Measurements from ENCODE around the gene HERC3. TPM values are rescaled to one million over a fixed set of nuclear protein-coding genes. Genes with fewer than 3 reads are reported as not detected.

Gene HERC3
- total and polyA plus RNA-seq, 4 donors: 6.2 to 48.0 (median 24.9) TPM

DNA sequence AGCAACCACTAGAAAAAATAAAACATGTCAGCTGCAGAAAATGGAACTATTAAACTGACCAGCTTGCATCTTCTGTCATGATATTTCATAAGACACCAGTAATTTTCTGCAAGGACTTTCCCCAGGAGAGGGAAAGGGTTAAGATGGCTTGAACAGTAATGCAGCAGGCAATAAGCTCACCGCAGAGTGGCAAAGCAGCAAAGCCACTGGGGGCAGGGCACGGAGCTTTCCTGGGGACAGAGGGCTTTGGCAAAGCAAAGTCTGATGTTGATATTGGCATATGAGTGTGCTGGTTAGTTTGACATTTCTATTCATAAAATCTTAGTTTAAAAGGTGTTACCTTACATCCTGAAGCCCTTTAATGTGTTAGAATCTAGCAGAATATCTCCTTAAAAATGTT is 160.5 kb downstream of the HERC3 start:
- H3K9ac ChIP-seq (ENCODE audit: insufficient read depth in 1 of 2, low read length in 2 of 2): no peak overlapping the region
- TF ChIP-seq, protein P1, sequence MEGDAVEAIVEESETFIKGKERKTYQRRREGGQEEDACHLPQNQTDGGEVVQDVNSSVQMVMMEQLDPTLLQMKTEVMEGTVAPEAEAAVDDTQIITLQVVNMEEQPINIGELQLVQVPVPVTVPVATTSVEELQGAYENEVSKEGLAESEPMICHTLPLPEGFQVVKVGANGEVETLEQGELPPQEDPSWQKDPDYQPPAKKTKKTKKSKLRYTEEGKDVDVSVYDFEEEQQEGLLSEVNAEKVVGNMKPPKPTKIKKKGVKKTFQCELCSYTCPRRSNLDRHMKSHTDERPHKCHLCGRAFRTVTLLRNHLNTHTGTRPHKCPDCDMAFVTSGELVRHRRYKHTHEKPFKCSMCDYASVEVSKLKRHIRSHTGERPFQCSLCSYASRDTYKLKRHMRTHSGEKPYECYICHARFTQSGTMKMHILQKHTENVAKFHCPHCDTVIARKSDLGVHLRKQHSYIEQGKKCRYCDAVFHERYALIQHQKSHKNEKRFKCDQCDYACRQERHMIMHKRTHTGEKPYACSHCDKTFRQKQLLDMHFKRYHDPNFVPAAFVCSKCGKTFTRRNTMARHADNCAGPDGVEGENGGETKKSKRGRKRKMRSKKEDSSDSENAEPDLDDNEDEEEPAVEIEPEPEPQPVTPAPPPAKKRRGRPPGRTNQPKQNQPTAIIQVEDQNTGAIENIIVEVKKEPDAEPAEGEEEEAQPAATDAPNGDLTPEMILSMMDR (IDR thresholded peaks at IDR 0.05; ENCODE audit: control extremely low read depth, extremely low read depth): no peak
- peaks cover 18 to 33% (median 29%) of the 10 kb centered on the region in 4 donors for H3K36me3 ChIP-seq (ENCODE audit: control insufficient read depth in 4 of 4, insufficient read depth in 4 of 4, low read length in 4 of 4)
- no peaks in the 10 kb centered on the region for H3K27me3 ChIP-seq (ENCODE audit: control insufficient read depth in 3 of 3, insufficient read depth in 3 of 3, low read length in 2 of 3)
- H3K27ac ChIP-seq (ENCODE audit: low read depth in 1 of 2, low read length in 1 of 2): no peak overlapping the region
- no peak overlapping the region for H3K4me3 ChIP-seq
- DNase-seq: no peak
- WGBS, 2 donors: 72 to 75% methylated on average over 2 of the region's 2 CpGs
- no peak for ATAC-seq (ENCODE audit: insufficient read depth, low FRiP score)
- no peaks in the 10 kb centered on the region for H3K9me3 ChIP-seq (ENCODE audit: control insufficient read depth in 4 of 4, insufficient read depth in 3 of 4, low read length in 3 of 4)
- H3K4me1 ChIP-seq (ENCODE audit: control insufficient read depth in 5 of 5, insufficient read depth in 5 of 5, low read length in 5 of 5): peaks cover 0 to 8% (median 1%) of the 10 kb centered on the region in 5 donors

DNA sequence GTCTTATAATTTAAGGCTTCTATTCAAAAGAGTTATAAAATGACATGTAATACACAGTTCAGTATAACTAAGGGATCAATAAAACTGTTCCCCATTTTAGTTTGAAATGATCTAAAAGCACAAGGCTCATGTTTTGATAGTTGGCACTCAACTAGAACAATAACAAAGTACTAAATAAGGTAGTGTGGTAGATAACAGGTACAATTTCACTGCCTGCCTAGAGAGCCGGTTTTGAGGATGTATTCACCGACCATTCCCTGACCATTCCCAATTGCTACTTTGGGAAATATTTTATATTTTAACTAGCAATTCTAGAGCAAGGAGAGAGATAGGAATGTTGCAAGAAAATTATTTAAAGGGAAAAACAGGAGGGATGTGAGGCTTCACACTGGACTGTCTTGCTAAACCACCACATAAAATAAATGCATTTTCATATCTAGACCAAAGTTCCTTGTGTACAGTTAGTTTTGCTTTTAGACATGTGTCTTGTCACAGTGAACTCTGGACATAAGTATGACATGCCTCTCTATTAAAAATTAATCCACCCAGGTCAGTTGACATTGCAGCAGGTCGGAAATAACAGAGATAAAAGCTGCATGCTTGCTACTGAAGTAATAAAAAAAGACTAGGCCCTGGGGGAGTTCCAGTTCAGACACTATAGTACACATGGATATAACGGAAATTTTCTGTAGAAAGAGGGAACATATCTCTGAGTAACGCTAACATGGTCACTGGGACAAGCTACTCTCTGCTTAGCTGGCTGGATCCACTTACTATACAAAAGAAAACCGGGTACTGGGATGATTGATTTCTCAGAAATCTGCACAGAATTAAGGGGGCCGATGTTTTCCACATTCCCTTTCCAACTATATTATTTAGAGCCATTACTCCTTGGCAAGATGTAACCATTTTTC is 161.6 kb downstream of the HERC3 start:
- no peaks in the 10 kb centered on the region for H3K9me3 ChIP-seq (ENCODE audit: control insufficient read depth in 4 of 4, insufficient read depth in 3 of 4, low read length in 3 of 4)
- TF ChIP-seq, protein P1 (IDR thresholded peaks at IDR 0.05; ENCODE audit: control extremely low read depth, extremely low read depth): no peak
- peak overlapping the region in 1 of 2 donors; percentile 9 for H3K27ac ChIP-seq (ENCODE audit: low read depth in 1 of 2, low read length in 1 of 2)
- peaks cover 12 to 31% (median 23%) of the 10 kb centered on the region in 4 donors for H3K36me3 ChIP-seq (ENCODE audit: control insufficient read depth in 4 of 4, insufficient read depth in 4 of 4, low read length in 4 of 4)
- ATAC-seq (ENCODE audit: insufficient read depth, low FRiP score) (no peak), DNase-seq (no peak)
- no peak overlapping the region for H3K9ac ChIP-seq (ENCODE audit: insufficient read depth in 1 of 2, low read length in 2 of 2)
- no peaks in the 10 kb centered on the region for H3K27me3 ChIP-seq (ENCODE audit: control insufficient read depth in 3 of 3, insufficient read depth in 3 of 3, low read length in 2 of 3)
- 76 to 77% methylated on average over 7 of the region's 7 CpGs for WGBS, 2 donors
- peaks cover 1 to 14% (median 10%) of the 10 kb centered on the region in 5 donors for H3K4me1 ChIP-seq (ENCODE audit: control insufficient read depth in 5 of 5, insufficient read depth in 5 of 5, low read length in 5 of 5)
- H3K4me3 ChIP-seq: no peak overlapping the region

DNA sequence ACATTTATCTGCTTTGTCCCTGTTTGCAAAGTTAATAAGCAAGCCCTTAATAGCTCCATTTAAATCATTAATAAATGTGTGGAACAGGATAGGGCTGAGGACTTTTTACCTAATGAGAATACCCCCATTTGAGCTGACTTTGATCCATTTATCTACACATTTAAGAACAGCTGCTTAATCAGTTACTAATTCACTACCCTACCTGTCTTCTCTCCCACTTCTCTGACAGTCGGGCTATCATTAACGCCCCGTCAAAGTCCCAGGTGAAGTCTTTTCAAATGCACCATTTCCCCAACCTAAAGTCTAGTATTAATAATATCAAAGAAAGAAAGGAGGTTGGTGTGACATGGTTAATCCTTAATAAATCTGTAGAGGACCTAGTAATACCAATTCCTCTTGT is 162.5 kb downstream of the HERC3 start:
- no peak for ATAC-seq (ENCODE audit: insufficient read depth, low FRiP score)
- no peak for DNase-seq
- no peaks in the 10 kb centered on the region for H3K27me3 ChIP-seq (ENCODE audit: control insufficient read depth in 3 of 3, insufficient read depth in 3 of 3, low read length in 2 of 3)
- H3K9ac ChIP-seq (ENCODE audit: insufficient read depth in 1 of 2, low read length in 2 of 2): no peak overlapping the region
- H3K9me3 ChIP-seq (ENCODE audit: control insufficient read depth in 4 of 4, insufficient read depth in 3 of 4, low read length in 3 of 4): no peaks in the 10 kb centered on the region
- H3K36me3 ChIP-seq (ENCODE audit: control insufficient read depth in 4 of 4, insufficient read depth in 4 of 4, low read length in 4 of 4): peaks cover 11 to 23% (median 17%) of the 10 kb centered on the region in 4 donors
- 97 to 100% methylated on average over 3 of the region's 3 CpGs for WGBS, 2 donors
- H3K27ac ChIP-seq (ENCODE audit: low read depth in 1 of 2, low read length in 1 of 2): no peak overlapping the region
- H3K4me1 ChIP-seq (ENCODE audit: control insufficient read depth in 5 of 5, insufficient read depth in 5 of 5, low read length in 5 of 5): peaks cover 1 to 22% (median 17%) of the 10 kb centered on the region in 5 donors
- TF ChIP-seq, protein P1 (IDR thresholded peaks at IDR 0.05; ENCODE audit: control extremely low read depth, extremely low read depth): no peak
- H3K4me3 ChIP-seq: no peak overlapping the region
